SJSA1 (cell line): ENCODE results near the gene PLK3. TPM values are rescaled to one million over a fixed set of nuclear protein-coding genes. Genes with fewer than 3 reads are reported as not detected.
"Not testable (repeated sequence)": the region's sequence is repeated elsewhere in the genome, so short reads cannot be mapped to it uniquely, and the experiment has no call there.

Experiments
- DNase-seq, 2 experiments: peaks; one replicate each; pipeline ENCODE4 v3.0.0-alpha.2; 2015 to 2020; ENCODE audit warnings: low spot score in 2 of 2, low read depth in 1 of 2
- H3K27ac ChIP-seq: fragments of 250-450 bp; sonication (Bioruptor Pico); 2 replicates; pipeline ENCODE4 v1.5.1; 2020; ENCODE audit warnings: mild to moderate bottlenecking, moderate library complexity
- H3K27me3 ChIP-seq: fragments of 250-450 bp; sonication (Bioruptor Pico); replicated peaks from 2 replicates; pipeline ENCODE4 v1.5.1; 2020; ENCODE audit warnings: mild to moderate bottlenecking, moderate library complexity
- H3K36me3 ChIP-seq: fragments of 250-450 bp; sonication (Bioruptor Pico); 2 replicates; pipeline ENCODE4 v1.5.1; 2020; ENCODE audit warnings: mild to moderate bottlenecking
- H3K4me1 ChIP-seq: fragments of 250-450 bp; sonication (Bioruptor Pico); replicated peaks from 2 replicates; pipeline ENCODE4 v1.6.1; 2021; ENCODE audit warnings: mild to moderate bottlenecking
- H3K4me3 ChIP-seq: fragments of 250-450 bp; sonication (Bioruptor Pico); 2 replicates; pipeline ENCODE4 v1.5.1; 2020; ENCODE audit warnings: mild to moderate bottlenecking
- H3K9me3 ChIP-seq: fragments of 250-450 bp; sonication (Bioruptor Pico); replicated peaks from 2 replicates; pipeline ENCODE4 v1.5.1; 2020; ENCODE audit warnings: mild to moderate bottlenecking
- total RNA-seq: library from RNA; depleted of rRNA; stranded (reverse); fragments of >200 nt; shearing (Covaris generic); gene quantifications from 2 replicates; pipeline ENCODE4 v1.2.3, GENCODE V29; 2014

PLK3 gene
- total RNA-seq, 1 experiment from 2014 or later: 7.0 TPM

GRCh38 chr1:44835738-44836675 is 35.8 kb downstream of the PLK3 start:
- Histone ChIP-seq H3K36me3 (peaks cover 22% of the 10 kb centered on the region), H3K27me3 (no peaks in the 10 kb centered on the region), H3K4me1 (peaks cover 36% of the 10 kb centered on the region), H3K4me3 (no peak overlapping the region), H3K9me3 (no peaks in the 10 kb centered on the region), H3K27ac (no peak overlapping the region)
- DNase-seq: peak; percentile 60 to 90

- Histone ChIP-seq H3K4me1 (peaks cover 30% of the 10 kb centered on the region), H3K36me3 (peaks cover 19% of the 10 kb centered on the region)
- not testable (repeated sequence) for H3K4me3 ChIP-seq, DNase-seq, H3K27ac ChIP-seq, H3K9me3 ChIP-seq, H3K27me3 ChIP-seq
Observed at GRCh38 chr1:44838294-44838693, 38.1 kb downstream of the PLK3 start.

- peaks cover 19% of the 10 kb centered on the region for H3K36me3 ChIP-seq
- no peak overlapping the region for H3K4me3 ChIP-seq
- no peaks in the 10 kb centered on the region for H3K9me3 ChIP-seq
- H3K27ac ChIP-seq: peak overlapping the region; percentile 30; the same call in 1 of the 2 replicates
- peak; percentile 76 to 88 for DNase-seq
- H3K4me1 ChIP-seq: peaks cover 37% of the 10 kb centered on the region
- H3K27me3 ChIP-seq: no peaks in the 10 kb centered on the region
Observed at GRCh38 chr1:44839576-44839975, 39.4 kb downstream of the PLK3 start.

GRCh38 chr1:44842486-44842861 is 42.3 kb downstream of the PLK3 start:
- Histone ChIP-seq H3K4me1 (peaks cover 34% of the 10 kb centered on the region), H3K27me3 (no peaks in the 10 kb centered on the region), H3K4me3 (peak overlapping the region; percentile 53), H3K36me3 (peaks cover 10% of the 10 kb centered on the region), H3K27ac (no peak overlapping the region), H3K9me3 (no peaks in the 10 kb centered on the region)
- DNase-seq: no peak

GRCh38 chr1:44842862-44843655 is 42.9 kb downstream of the PLK3 start, which contains the start of gene PTCH2:
TSS of gene PTCH2 (minus strand) at chr1:44843253. CDS start at chr1:44842932, 321 bp downstream.
- Histone ChIP-seq H3K36me3 (peaks cover 7% of the 10 kb centered on the region), H3K27ac (no peak within 1 kb of the TSS), H3K4me3 (peak within 1 kb of the TSS; percentile 53), H3K9me3 (no peaks in the 10 kb centered on the region), H3K4me1 (peaks cover 40% of the 10 kb centered on the region), H3K27me3 (no peaks in the 10 kb centered on the region)
- DNase-seq: peak; percentile 95 to 98

GRCh38 chr1:44846985-44847384 is 46.8 kb downstream of the PLK3 start:
- Histone ChIP-seq H3K4me3 (no peak overlapping the region), H3K27me3 (no peaks in the 10 kb centered on the region), H3K27ac (no peak overlapping the region), H3K4me1 (peaks cover 43% of the 10 kb centered on the region), H3K9me3 (no peaks in the 10 kb centered on the region), H3K36me3 (no peaks in the 10 kb centered on the region; the same call in 1 of the 2 replicates)
- no peak for DNase-seq

GRCh38 chr1:44847845-44848244 is 47.7 kb downstream of the PLK3 start:
- DNase-seq: peak; percentile 42 to 52
- H3K4me1 ChIP-seq: peaks cover 39% of the 10 kb centered on the region
- H3K27ac ChIP-seq: no peak overlapping the region
- H3K9me3 ChIP-seq: no peaks in the 10 kb centered on the region
- H3K4me3 ChIP-seq: no peak overlapping the region
- H3K27me3 ChIP-seq: no peaks in the 10 kb centered on the region
- no peaks in the 10 kb centered on the region; the same call in 1 of the 2 replicates for H3K36me3 ChIP-seq

- peak; percentile 40 to 43 for DNase-seq
- Histone ChIP-seq H3K27me3 (no peaks in the 10 kb centered on the region), H3K36me3 (no peaks in the 10 kb centered on the region; the same call in 1 of the 2 replicates), H3K9me3 (no peaks in the 10 kb centered on the region), H3K27ac (no peak overlapping the region), H3K4me3 (no peak overlapping the region), H3K4me1 (peaks cover 36% of the 10 kb centered on the region)
Observed at GRCh38 chr1:44848456-44849181, 48.4 kb downstream of the PLK3 start.

- peak in 1 of 2 experiments; percentile 33 for DNase-seq
- Histone ChIP-seq H3K27ac (no peak overlapping the region), H3K9me3 (no peaks in the 10 kb centered on the region), H3K4me1 (peaks cover 32% of the 10 kb centered on the region), H3K27me3 (no peaks in the 10 kb centered on the region), H3K36me3 (no peaks in the 10 kb centered on the region; the same call in 1 of the 2 replicates), H3K4me3 (no peak overlapping the region)
Observed at GRCh38 chr1:44849575-44850132, 49.5 kb downstream of the PLK3 start.

- Histone ChIP-seq H3K4me1 (peaks cover 32% of the 10 kb centered on the region), H3K9me3 (no peaks in the 10 kb centered on the region), H3K4me3 (no peak overlapping the region), H3K27ac (no peak overlapping the region), H3K36me3 (peaks cover 3% of the 10 kb centered on the region; the same call in 1 of the 2 replicates), H3K27me3 (no peaks in the 10 kb centered on the region)
- DNase-seq: no peak
Observed at GRCh38 chr1:44851308-44851707, 51.1 kb downstream of the PLK3 start.

- H3K4me1 ChIP-seq: peaks cover 21% of the 10 kb centered on the region
- no peak overlapping the region for H3K27ac ChIP-seq
- H3K27me3 ChIP-seq: no peaks in the 10 kb centered on the region
- DNase-seq: no peak
- H3K9me3 ChIP-seq: no peaks in the 10 kb centered on the region
- no peak overlapping the region for H3K4me3 ChIP-seq
- peaks cover 3% of the 10 kb centered on the region; the same call in 1 of the 2 replicates for H3K36me3 ChIP-seq
Observed at GRCh38 chr1:44853201-44853600, 53.0 kb downstream of the PLK3 start.

GRCh38 chr1:44854970-44855369 is 54.8 kb downstream of the PLK3 start:
- Histone ChIP-seq H3K36me3 (peaks cover 3% of the 10 kb centered on the region; the same call in 1 of the 2 replicates), H3K4me3 (no peak overlapping the region), H3K9me3 (no peaks in the 10 kb centered on the region), H3K4me1 (peaks cover 3% of the 10 kb centered on the region), H3K27me3 (no peaks in the 10 kb centered on the region), H3K27ac (no peak overlapping the region)
- no peak for DNase-seq
